Activated CD8-positive, alpha-beta memory T cell treated with anti-CD3 and anti-CD28 coated beads, Interleukin-2, amount 50 U/mL, for 4 hours (primary cell): ENCODE data around the gene VPS26B.
"Not testable (repeated sequence)": the region's sequence is repeated elsewhere in the genome, so short reads cannot be mapped to it uniquely, and the experiment has no call there.

Experiments
- DNase-seq: peaks from one replicate; pipeline ENCODE4 v3.0.0-alpha.2; 2020

The VPS26B gene

DNA sequence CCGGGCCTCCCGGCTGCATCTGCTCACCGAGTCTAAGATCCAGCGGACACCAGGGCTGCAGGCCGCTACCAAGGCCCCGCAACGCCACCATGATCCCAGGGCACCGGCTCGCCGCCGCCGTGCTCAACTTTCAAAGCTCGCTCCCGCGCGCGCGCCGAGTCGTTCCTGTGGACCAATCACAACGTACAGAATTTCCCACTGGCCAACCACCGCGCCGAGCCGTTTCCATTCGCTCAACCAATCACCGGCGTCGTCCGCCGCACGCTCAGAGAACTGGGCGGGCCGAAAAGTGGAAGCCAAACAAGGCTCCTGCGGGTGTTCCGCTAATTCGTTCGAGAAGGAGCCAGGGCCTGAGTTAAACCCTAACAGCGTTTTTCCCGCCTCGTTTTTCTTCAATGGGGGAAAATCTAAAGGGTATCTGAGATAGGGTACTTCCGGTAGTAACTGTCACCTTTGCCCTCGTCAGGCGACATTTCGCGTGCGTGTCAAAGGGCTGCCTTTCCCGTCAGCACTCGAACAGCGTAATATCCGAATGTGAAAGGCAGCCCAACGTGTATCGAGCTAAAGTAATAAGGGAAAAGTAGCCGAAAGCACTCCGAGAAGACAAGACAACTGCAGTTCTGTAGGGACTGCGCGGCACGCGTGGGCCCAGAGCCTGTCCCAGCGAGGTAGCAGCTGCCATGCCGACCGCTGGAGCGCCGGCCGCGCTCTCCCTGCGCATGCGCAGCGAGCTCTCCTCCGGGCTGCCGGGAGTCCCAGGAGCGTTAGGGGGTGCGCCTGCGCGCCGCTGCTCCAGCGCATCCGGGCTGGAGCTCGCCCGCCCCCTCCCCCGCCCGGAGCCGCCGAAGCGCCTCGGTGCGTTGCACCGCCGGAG, at the start of gene VPS26B, which contains the start of gene NCAPD3:
Gene VPS26B, plus strand, starts transcription at position 836 of the 874 bp plus-strand sequence. CDS start 452 bp downstream, outside the sequence.
Gene NCAPD3, minus strand, starts transcription at position 132 of the 874 bp plus-strand sequence. Its CDS starts 41 bp downstream, at position 91.
- peak; percentile 94 for DNase-seq

DNA sequence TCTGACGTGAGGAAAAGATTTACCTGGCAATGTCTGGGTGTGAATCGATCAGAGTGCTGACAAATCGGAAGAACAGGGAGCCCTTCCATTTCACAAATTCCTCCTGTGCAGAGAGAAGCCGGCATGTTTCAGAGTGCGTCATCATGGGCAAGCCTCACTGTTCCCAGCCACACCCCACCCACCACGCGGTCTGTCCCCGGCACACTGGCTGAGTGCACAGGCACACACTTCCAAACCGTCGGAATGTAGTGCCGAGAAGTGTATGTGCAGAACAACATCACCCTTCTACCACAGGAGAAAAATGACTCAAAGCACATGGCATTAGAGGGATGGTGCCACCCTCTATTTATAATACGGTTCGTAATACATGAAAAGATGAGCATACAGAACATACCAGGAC, 48.2 kb upstream of the VPS26B start:
- no peak for DNase-seq

DNA sequence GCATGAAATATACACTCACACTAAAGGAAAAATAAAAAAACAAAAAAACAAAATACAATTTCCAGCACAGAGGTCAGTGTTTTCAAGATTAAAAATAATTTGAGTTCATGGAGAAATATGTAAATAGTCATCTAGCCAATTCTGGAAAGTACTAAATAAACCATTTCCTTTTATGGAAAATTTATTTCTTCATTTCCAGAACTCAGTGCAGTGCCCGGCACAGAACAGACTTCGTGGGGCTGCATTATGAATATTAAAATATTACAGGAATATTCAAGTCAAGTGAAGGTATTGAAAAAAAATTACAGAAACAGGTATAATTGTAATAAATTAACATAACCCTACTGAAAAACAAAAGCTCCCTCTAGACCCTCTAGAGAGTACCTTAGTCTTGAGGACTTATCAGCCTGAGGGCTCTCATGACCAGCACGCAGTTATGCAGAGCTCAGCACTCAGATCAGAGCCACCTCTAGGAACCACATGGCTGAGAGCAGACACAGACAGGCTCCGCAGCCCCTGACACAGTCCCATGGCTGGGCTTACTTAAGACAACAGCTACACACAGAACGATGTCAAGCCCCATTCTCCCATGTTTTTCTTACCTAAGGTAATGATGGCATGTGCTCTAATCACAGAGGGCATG, 46.3 kb upstream of the VPS26B start:
- DNase-seq = no peak

DNA sequence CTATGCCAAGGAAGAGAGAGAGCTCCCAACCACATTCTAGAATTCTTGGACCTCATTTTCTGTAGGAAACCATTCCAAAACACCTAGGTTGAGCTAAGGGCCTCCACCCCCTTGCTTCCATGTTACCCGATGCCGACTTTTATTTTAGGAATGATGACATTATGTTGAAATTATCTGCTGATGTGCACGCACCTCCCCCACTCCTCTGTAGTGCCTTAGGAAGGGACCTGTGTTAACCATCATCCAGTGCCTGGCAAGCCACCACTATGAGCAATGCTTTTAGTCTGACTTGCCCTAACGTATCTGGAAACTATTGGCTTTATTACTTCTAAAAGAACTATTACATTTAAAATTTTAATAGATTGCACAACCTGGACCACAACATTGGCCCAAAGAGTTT, 42.8 kb upstream of the VPS26B start:
- DNase-seq = no peak

DNA sequence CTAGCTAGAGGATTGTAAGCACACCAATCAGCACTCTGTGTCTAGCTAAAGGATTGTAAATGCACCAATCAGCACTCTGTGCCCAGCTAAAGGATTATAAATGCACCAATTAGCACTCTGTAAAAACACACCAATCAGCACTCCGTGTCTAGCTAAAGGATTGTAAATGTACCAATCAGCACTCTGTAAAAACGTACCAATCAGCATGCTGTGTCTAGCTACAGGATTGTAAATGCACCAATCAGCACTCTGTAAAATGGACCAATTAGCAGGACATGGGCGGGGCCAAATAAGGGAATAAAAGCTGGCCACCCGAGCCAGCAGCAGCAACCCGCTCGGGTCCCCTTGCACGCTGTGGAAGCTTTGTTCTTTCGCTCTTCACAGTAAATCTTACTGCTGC, 36.4 kb upstream of the VPS26B start:
- not testable (repeated sequence) for DNase-seq

DNA sequence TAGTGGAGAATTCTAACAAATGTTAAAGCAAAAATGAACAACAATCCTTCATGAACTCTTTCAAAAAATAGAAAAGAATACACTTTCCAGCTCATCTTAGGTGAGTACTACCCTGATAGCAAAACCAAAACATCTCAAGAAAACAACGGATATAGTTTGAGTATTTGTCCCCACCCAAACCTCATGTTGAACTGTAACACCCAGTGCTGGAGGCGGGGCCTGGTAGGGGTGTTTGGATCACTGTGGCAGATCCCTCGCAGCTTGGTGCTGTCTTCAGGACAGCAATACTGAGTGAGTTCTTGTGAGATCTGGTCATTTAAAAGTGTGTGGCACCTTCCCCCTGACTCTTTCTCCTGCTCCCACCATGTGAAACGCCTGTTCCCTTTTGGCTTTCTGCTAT, 27.7 kb upstream of the VPS26B start:
- DNase-seq = no peak

DNA sequence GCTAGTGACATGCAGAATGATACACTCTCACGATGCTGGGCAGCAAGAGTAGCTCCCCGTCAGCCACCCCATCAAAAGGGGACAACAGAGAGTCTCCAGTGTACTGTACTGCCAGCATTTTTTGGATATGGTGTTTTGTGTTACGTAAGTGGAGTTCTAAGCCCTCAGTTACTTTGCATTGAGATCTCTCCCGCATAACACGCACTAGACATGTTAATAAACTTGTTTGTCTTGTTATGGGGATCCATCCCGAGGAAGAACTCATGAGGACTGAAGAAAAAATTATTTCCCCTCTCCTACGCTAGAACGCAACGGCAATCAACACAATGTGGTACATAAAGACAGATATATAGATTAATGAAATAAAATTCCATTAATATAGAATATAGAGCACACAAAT, 24.9 kb upstream of the VPS26B start:
- no peak for DNase-seq

DNA sequence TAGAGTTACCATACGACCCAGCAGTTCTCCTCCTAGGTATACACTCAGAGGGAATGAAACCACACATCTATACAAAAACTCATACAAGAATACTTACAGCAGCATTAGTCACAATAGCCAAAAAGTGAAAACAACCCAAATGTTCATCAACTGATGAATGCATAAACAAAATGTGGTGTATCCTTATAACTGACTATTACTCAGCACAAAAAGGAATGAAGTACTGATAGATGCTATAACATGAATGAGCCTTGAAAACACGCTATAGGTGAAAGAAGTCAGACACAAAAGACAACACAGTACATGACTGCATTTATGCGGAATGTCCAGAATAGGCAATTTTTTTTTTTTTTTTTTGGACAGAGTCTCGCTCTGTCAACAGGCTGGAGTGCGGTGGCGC, 23.8 kb upstream of the VPS26B start:
- no peak for DNase-seq

DNA sequence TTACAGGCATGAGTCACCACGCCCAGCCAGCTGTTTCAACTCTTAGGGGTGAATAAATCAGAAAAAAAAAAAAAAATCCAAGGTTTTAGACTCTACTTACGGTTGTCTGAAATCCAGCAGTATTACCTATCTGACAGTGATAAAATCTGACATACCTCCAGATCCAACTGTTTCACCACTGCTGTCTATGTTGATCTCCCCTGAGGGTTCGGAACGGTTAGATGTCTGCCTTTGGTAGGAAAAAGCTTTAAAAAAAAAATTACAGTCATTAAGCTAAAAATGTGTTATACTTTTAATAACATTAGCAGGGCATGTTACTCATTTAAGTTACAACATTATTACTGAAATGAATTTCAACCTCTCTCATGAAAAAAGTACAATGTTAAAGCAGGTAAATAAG, 21.8 kb upstream of the VPS26B start:
- no peak for DNase-seq

DNA sequence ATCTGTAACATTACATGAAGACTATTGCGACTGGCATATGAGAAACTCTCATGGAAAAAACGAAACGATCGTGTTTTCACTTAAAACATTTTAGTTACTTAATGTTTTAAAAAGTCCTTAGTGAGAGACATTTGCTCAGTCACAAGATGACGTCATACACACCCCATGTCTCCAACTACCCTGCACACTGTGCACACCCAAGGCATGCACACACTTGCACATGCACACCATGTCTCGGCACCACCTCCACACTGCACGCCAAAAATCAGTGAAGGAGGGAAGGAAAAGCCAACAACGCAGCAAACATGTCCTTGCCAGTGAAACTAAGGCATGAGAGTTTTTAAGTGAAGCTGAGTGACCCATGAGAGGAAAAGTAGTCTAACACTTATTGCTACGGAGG, 18.7 kb upstream of the VPS26B start:
- no peak for DNase-seq

DNA sequence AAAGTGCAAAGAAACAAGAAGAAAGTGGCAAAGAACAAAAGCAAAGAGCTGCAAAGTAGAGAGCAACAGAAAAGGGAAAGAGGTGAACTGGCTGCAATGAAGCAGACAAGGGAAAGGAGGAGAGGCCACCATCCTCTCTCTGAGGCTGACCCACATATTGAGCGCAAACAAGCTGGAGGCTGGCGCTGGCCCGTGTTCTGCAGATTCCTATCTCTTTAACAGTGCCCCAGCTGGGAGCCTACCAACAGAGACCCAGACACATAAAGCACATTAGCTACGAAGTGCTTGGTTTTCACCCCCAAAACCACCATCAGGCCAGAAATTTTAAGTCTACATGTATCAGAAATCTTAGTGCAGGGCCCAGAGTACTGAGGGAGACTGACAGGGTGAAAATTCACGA, 18.3 kb upstream of the VPS26B start:
- DNase-seq = no peak

DNA sequence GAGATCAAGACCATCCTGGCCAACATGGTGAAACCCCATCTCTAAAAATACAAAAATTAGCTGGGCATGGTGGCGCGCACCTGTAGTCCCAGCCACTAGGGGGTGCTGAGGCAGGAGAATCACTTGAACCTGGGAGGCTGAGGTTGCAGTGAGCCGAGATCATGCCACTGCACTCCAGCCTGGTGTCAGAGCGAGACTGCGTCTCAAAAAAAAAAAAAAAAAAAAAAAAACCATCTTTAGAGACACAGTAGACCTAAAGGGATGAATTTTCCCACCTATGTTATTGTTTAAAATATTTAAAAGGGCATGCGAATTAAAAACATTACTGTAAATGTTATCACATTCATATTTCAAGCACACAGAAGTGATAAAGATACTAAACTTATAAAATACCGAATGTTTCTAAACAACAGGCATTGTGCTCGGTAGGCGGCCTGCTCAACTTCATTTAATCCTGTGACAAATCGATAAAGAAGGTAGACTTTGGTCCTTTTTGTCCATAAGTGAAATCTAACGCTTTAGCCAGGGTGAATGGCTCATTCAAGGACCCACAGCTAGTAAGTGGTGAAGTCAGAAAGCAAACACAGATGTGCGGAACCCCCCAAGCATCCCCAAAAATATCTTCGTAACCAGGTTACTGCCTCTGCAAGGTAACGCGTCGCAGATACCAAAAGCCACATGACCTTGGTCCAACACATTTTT, 16.8 kb upstream of the VPS26B start:
- peak; percentile 69 for DNase-seq

DNA sequence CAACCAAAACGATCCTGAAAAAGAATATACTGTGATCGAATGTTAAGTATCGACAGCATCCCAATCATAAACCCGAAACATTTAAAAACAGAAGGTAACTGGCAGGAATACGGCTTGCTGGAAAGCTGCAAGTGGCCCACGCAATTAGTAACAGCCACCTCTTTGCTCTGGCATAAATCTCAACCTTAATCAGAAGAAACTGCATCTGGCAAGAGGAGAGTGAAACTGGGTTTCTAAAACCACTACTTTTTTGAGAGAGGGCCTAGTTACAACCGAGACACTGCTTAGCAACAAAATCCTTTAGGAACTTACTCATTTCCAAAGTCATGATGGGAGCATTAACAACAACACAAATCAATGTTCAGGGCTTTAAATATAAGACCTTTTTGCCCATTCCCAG, 8.6 kb upstream of the VPS26B start:
- no peak for DNase-seq

DNA sequence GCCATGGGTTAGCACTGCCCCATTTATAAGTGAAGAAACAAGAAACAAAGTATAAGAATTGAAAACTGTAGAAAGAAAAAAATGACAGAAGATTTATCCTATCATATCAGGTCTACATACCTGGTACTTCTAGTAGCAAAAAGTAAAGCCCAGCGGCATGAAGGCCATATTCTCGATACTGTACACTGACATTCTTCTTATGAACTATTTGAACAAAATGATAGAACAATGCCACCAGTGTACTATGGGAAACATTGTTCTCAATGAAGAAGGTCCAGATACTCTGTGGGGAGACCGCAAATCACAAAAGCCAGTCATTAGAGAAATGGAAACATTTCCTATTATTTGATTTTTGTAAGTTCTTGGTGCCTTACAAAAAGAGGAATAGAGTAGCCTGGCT, 7.7 kb upstream of the VPS26B start:
- no peak for DNase-seq

DNA sequence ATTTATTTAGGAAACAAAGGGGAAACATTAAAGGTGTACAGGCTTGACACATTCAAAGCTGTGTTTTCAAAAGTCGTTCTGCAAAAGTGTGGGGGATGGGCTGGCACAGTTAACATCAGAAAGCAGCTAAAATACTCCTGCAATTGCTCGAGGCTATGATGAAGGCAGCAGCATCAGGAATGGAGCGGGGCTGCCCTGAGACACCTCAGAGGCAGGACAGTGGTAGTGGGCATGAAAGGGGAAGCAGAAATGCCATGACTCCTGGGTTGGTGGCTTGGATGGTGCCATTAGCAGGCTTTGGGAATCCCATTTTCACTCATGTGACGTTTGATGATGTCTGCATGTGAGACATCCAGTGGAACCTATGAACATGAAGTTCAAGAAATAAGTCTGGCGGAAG, 1.4 kb upstream of the VPS26B start:
- no peak for DNase-seq

DNA sequence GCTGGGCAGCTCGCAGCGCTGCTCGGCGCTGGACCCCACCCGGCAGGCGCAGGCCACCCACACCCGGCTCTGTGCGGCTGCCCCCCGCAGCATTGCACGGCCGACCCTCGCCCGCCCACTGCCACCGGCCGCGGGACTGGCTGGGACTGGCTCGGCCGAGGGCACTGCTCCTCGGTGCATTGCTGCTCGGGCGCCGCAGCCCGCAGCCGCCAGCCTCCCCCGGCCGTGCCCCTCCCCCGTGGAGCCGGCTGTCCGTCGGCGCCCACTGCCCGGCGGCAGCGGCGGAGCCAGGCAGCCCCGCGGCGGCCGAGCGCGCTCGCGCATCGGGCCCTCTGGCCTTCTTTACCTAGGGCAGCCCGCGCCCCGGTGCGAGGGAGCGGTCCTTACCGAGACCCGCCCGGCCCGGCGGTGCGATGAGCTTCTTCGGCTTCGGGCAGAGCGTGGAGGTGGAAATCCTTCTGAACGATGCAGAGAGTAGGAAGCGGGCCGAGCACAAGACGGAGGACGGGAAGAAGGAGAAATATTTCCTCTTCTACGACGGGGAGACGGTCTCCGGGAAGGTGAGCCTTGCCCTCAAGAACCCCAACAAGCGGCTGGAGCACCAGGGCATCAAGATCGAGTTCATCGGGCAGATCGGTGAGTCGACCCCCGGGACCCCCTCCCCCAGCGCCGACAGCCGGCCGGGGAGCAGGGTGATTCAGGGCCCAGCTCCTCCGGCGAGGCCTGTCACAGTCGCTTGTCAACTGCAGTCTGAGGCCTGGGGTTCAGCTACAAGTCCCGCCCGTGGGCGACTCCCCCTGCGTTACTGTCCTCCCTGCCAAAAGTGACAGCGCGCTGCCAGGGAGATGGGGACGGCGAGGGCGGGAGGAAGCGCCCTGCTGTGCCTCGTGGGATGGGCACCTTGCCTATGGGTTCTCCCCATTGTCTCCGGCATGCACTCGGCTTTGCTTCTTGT, 516 bp downstream of the VPS26B start:
- DNase-seq = peak; percentile 60

DNA sequence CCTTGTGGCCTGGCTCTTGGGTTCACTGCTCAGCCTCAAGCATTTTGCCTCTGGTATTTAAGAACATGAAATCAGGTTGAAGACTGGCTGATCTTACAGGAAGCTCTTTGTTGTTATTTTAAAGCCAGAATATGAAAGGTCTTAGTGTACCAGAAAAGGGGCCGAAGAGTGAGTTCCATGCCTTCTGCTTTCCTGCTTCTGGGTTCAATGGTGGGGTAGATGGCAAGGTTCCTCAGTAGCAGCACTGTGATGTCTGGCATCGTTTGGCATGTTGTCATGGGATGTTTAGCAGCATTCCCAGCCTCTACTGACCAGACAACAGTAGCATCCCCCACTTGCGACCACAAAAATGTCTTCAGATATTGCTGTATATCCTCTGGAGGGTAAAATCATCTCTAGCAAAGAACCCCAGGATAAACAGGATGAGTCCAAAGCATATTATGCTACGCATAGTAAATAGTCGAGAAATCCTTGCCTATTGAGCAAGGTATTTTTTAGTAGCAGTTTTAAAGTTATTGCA, 2.4 kb downstream of the VPS26B start:
- no peak for DNase-seq

DNA sequence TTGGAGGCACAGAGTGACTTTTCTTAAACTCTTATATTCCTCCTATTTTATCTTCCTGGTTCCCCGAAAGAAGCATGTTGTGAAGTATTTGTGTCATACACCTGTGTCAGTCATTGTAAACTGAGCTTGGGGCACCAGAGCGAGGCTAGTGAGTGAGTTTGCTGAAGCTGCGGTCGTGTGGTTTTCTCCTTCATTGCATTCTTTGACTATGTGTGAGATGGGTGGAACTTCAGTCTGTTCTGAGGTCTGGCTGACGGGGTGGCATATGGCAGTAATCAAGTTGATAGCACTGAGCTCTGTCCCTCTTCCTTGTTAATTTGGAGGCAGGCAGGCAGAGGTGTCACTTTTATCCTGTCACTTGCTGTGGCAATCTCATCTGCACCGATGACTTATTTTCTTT, 4.2 kb downstream of the VPS26B start:
- DNase-seq = peak; percentile 49

DNA sequence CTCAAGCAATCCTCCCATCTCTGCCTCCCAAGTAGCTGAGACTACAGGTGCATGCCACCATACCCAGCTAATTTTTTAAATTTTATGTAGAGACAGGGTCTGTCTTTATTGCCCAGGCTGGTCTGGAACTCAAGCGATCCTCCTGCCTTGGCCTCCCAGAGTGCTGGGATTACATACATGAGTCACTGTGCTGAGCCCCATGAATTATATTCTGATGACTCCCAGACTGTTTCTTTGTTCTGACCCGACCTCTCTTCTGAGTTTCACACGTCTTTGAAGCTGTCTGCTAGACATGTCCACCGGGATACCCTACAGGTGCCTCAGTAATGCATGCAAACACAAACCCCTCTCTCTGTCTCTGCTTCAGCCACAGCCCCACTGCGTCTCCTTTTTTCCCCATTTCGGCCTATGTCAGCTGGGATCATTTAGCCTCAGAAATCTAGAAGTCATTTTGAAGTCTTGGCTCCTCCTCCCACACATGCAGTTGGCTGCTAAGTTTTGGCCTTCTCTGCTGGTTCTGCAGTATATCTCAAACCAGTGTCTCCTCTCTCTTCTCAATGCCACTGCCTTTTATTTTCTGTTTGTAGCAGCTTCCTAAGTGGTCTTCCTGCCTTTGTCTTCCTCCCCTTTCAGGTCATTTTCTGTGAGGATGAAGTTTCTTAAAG, 4.8 kb downstream of the VPS26B start:
- DNase-seq = no peak

DNA sequence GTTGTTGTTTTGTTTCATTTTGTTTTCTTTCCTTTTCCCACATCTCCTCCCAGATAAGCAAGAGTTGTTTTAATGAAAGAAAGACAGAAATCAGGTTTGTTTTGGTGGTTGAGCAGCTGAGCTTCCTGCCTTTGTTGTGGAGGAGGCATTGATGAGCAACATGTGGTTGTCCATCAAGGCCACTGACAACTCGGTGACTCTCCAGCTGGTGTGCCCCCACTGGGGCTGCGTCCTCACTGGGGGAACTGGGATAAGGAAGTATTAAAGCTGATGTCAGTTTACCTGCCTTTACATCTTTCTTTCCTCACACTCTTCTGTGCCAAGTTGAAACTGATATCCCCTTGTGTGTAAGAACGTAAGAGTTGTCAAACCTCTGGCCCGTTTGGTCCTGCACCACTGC, 5.9 kb downstream of the VPS26B start:
- DNase-seq = no peak

DNA sequence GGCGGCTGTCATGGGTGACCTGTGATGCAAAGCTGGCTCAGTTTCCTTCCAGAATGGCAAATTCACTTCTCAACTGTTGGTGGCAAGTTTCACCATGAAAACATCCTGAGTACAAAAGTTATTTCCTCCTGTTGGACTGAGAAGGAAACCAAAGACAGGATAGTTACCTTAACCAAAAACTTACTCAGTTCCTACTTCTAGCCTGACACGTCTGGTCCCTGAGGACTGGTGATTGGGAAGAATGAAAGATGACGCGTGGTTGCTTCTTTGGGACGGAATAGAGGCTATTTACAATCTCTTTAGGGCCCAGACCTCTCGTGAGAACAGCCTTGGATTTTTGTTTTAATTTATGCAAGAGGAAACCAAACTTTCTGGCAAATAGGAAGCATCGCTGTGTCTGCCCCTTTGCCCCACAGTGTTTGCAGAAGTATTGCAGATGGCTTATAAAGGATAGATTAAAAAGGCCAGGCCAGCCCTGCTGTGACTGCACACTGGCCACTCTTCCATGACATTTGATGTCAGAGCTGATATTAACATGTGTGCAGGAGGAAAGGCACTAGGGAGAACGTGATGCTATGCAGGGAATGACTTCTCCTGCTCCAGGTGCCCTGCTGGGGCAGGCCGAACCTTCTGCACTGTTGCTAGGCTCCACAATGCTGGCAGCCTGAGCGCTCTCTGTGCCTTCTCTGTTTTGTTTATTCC, 7.6 kb downstream of the VPS26B start:
- DNase-seq = no peak
